Activated CD8-positive, alpha-beta memory T cell treated with anti-CD3 and anti-CD28 coated beads for 1 hour (primary cell): ENCODE measurements around the gene IKBIP.
"Not testable (repeated sequence)": the region's sequence is repeated elsewhere in the genome, so short reads cannot be mapped to it uniquely, and the experiment has no call there.

ENCODE experiments used
- DNase-seq, 2 donors: peaks; one replicate each; pipeline ENCODE4 v3.0.0-alpha.2; 2020; ENCODE audit warnings: low read depth in 1 of 2; ENCODE audit errors: extremely low read depth in 1 of 2

IKBIP gene, protein sequence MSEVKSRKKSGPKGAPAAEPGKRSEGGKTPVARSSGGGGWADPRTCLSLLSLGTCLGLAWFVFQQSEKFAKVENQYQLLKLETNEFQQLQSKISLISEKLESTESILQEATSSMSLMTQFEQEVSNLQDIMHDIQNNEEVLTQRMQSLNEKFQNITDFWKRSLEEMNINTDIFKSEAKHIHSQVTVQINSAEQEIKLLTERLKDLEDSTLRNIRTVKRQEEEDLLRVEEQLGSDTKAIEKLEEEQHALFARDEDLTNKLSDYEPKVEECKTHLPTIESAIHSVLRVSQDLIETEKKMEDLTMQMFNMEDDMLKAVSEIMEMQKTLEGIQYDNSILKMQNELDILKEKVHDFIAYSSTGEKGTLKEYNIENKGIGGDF

DNA sequence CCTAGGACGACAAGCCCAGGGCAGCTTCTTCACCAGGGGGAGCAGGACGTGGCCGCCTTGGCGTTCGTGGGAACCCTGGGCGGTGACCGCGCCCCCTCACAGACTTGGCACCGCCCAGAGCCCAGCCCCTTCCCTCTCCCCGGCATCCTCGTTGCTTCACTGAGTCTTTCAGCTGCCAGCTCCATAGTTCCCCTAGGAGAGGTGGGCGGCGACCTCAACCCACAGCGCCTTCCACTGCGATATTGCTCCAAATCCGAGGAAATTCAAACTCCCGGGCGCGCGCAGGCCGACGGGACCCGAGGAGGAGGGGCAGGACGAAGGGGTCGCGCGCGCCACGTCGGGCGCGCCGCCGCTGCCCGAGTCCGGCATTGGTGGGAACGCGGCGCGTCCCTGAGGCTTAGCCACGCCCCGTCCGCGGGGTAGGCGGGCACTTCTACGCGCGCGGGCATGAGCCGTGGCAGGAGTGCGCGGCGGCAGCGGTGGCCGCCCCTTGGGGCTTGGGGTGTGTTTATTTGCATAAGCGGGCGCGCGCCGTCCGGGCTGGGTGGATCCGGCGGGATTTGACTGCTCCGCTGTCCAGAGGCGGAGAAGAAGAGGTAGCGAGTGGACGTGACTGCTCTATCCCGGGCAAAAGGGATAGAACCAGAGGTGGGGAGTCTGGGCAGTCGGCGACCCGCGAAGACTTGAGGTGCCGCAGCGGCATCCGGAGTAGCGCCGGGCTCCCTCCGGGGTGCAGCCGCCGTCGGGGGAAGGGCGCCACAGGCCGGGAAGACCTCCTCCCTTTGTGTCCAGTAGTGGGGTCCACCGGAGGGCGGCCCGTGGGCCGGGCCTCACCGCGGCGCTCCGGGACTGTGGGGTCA lies at the start of gene IKBIP, which contains the start of gene APAF1:
TSS of gene IKBIP (minus strand) at position 77 of the 860 bp plus-strand sequence. CDS start 87 bp downstream, outside the sequence.
TSS of gene APAF1 (plus strand) at position 579 of the 860 bp plus-strand sequence. CDS start 3,070 bp downstream, outside the sequence.
- DNase-seq = peak; percentile 81 to 97

DNA sequence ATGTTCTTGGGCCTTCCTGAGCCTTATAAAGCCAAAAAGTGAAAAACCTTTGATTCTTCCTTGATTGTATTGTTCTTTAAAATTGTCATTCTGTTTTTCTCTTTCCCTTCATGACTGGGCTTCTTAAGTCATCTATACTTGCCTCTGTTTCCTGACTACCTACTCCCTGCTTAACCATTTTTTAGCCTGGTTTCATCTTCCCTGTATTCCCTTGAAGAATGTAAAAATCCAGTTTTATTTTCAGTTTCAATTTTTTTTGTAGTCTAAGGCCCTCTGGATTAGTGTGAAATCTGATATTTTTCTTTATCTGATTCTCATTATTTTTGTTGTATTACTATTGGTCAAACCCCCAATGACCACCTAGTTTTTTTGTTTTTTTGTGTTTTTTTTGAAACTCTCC lies 46.8 kb upstream of the IKBIP start:
- no peak for DNase-seq

DNA sequence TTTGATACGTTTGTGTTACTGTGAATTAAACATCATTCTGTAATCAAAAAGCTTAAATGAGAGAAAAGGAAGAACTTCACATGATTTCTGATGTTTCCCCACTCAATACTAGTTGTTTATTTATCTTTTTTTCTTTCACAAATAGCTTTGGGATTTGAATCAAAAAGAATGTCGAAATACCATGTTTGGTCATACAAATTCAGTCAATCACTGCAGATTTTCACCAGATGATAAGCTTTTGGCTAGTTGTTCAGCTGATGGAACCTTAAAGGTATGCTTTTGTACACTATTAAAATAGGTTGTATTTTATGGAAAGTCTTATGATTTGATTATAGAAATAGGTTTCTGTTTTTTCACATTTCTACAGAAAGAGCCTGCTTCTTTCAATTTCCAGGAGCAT lies 42.0 kb upstream of the IKBIP start:
- no peak for DNase-seq

- no peak for DNase-seq
Observed at GRCh38 chr12:98684199-98684598, 39.6 kb upstream of the IKBIP start.

- DNase-seq = no peak
Observed at GRCh38 chr12:98679611-98680005, 35.0 kb upstream of the IKBIP start.

DNA sequence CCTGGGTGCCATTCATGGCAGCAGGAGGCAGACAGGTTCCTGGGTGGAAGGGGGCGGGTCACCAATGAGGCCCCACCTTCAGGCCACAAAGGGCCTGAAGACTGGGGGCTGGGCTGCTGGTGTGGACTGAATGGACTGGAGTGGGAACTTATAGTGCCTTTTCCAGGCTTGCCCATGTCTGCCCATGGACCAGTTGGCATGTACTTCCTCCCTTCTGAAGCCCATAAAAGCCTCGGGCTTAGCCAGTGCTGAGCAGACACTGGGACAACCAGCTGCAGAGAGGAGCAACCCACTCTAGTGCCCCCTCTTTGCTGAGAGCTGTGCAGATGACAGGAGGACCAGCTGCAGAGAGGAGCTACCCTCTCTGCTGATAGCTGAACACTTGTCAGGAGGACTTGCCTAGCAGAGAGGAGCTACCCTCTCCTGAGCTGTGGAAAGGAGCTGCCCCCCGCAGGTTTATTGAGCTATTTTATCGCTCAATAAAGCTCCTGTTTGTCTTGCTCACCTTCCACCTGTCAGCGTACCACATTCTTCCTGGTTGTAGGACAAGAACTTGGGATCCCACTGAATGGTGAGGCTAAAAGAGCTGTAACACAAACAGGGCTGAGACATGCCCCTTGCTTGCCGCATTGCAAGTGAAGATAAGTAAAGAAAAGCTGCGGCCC lies 34.5 kb upstream of the IKBIP start:
- DNase-seq = no peak

GRCh38 chr12:98678236-98678945 lies 33.8 kb upstream of the IKBIP start:
- no peak for DNase-seq

DNA sequence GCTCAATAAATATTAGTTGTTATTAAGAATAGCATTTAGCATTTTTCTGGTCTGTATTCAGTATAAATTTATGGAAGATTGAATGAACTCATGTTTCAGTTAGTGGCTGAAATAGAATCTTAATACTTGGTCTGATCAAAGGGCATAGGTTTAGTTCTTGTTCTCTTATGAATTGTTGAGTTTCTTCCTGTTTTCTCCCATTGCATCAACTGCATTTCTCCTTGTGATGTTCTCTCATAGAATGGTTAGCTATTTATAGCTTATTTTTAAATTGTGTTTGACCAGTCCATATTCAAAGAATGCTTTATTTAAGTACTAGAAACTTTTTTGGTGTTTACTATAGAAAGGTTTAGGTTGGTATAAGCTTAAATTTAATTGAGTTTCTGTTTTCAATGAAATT lies 30.3 kb upstream of the IKBIP start:
- no peak for DNase-seq

DNA sequence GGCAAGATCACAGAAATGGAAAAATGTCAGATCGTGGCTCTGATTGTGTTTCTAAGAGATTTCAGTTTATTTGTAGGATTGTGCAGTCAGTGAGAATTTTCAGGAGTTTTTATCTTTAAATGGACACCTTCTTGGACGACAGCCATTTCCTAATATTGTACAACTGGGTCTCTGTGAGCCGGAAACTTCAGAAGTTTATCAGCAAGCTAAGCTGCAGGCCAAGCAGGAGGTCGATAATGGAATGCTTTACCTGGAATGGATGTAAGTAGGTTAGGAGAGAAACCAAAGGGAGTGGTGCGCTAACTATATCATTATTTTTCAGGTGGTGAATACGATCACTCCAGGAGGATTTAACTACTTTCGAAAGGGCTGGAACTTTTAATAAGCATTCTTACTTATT lies 26.9 kb upstream of the IKBIP start:
- DNase-seq = no peak

DNA sequence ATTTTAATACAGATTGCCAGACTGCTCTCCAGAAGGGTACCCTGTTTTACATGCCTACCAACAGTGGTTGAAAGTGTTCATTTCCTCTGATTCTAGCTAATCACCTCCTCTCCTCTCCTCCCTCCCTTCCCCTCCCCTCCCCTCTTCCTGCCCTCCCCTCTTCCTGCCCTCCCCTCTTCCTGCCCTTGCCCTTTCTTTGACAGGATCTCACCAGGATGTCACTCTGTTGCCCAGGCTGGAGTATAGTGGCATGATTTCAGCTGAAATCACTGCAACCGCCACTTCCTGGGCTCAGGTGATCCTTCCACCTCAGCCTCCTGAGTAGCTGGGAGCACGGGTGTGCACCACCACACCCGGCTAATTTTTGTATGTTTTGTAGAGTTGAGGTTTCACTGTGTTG lies 25.2 kb upstream of the IKBIP start:
- DNase-seq = no peak

DNA sequence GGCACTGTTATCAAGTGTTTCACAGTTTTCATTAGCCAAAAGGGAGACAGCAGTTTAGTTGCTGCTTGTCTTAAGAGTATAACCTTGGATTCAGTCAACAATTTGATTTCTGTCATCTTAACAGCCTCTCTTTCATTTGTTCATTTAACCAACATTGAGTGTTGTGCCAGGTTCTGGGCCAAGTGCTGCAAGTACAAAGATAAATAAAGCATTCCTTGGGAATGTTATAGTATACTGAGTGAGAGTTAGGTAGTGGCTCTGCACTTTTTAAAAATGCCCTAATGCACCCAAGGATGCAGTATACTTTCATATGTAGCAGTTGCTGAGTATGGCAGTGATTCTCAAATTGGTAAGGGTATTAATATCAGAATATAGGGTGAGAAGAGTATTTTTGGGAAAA lies 15.9 kb upstream of the IKBIP start:
- no peak for DNase-seq

GRCh38 chr12:98656289-98657101 lies 11.9 kb upstream of the IKBIP start:
- no peak for DNase-seq

DNA sequence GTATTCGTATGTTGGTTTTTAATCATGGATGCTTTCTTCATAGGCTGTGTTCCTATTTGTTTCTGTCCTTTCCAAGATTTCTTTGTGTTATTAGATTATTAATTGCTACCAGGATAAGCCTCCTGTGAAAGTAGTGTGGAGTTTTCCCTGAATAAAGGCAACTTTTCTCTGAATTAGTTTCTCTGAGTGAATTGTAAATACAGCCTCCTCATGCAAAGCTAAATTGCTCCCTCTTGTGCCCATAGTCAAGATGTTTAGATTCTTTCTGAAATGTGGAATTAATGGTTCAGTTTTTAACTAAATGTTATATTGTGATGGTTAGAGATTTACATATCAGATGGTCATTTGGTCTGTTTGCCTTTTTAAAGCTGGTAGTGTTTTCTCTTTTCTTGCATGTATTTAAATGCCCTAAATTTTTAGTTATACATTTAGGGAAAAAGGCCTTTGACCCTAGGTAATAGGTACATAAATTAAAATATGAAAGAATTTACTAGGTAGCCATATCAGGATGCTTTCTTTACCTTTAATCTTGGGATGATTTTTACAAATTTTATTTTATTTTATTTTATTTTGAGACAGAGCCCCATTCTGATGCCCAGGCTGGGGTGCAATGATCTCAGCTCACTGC lies 9.4 kb upstream of the IKBIP start:
- DNase-seq = no peak

- DNase-seq = no peak
Observed at GRCh38 chr12:98651328-98651727, 6.7 kb upstream of the IKBIP start.

DNA sequence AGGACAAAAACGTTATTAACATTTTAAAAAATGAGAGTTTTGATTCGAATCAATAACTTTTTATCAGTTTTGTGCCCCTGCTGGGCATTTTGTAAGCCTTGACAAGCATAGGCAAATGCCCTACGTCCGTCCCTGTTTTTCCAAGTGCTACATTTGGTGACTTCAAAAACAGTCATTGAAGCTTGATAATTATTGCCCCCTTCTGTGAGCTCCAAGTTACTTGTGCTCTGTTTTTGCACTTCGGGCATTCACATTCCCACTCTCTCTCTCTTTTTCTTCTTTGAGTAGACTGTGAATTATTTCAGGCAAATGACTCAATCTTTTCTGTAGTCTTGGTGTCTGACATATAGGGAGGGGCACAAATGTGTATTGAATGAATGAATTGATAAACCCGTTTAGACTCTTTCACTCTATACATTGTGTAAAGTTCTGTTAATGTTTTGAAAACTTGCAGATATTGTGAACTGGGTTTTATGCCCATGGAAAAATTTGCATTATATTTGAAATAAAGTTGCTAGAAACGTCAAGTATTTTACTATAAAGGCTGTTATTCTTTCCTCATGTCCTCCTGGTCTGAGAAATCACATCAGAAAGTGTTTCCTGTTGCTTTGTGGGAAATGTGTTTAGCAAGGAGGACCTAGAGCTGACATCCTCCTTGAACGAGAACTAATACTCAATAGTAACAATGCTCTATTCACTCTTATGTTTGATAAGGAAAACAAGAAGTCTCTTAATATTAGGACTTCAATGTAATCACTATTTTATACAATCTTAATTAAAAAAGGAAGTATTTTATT lies 1.9 kb upstream of the IKBIP start:
- DNase-seq = no peak

DNA sequence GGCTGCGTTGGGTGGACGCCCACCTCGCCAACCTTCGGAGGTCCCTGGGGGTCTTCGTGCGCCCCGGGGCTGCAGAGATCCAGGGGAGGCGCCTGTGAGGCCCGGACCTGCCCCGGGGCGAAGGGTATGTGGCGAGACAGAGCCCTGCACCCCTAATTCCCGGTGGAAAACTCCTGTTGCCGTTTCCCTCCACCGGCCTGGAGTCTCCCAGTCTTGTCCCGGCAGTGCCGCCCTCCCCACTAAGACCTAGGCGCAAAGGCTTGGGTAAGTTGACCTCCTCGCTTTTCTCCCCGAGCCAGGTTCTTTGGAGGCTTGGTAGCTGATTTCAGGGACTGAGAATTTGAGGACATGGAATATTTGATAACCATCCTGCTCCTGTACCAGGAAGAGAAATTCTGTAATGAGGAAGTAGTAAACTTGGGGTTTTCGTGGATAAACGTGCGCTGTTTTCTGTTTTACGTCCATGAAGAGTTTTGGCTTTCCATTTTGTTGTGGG lies 1.0 kb upstream of the IKBIP start:
- DNase-seq = peak in 1 of 2 donors; percentile 1

DNA sequence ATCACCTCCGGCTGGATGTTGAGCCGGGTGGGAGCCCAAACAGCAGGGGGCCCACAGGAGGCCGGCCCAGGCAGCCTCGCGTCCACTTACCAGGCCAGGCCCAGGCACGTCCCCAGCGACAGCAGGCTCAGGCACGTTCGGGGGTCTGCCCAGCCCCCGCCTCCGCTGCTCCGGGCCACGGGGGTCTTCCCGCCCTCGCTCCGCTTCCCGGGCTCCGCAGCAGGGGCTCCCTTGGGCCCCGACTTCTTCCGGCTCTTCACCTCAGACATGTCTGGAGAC lies 216 bp downstream of the IKBIP start:
- no peak for DNase-seq

- DNase-seq = not testable (repeated sequence)
Observed at GRCh38 chr12:98642801-98643200, 1.8 kb downstream of the IKBIP start.

GRCh38 chr12:98639491-98639890 lies 5.1 kb downstream of the IKBIP start:
- DNase-seq = no peak
